HG03575 (cell line): ENCODE measurements around the gene ZNF318.
"Not testable (repeated sequence)": the region's sequence is repeated elsewhere in the genome, so short reads cannot be mapped to it uniquely, and the experiment has no call there.

Source experiments
- ATAC-seq: cut with Tn5 transposase; IDR thresholded peaks from one replicate; pipeline ENCODE4 v1.9.1; 2021; ENCODE audit not compliant: unreplicated experiment, insufficient number of reproducible peaks, low FRiP score; ENCODE audit errors: extremely low read depth

Gene ZNF318

DNA sequence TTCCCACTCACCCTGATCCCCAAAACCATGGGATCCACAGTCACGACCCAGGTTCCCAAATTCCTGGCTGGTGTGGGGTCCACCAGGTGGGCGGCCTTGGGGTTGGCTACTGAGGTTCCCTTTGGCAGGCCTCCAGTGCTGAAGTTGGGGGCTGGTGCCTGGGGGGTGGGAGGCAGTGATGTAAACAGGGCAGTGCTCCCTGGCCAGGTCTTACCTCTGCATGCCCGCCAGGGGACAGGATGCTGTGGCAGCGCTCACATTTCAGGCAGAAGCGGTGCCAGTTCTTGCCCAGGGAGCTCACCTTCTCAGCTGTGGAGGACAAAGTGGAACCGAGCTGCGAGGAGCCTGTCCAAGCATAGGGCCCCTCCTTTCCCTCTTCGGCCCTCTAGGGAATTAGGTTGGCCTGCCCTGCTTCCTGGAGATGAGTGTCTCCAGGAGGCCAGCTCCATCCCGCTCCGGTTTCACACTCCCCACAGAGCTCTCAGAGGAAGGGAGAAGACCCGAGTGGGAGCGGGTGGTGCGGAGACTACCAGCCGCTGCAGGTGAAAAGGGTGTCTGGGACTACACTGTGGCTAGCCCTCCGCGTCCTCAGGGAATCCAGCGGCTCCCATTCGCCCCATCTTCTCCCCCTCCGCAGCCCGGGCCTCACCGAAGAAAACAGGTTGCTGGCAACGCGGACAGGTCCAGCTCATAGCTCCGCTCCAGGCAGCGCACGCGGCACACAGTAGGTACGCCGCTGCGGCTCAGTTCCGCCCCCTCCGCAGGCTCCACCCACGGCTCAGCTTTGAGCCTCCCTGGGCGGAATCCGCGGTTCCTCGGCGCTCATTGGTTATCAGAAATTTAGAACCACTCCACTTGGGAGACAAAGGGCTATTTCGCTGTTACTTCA, 61.1 kb downstream of the ZNF318 start, which contains the start of gene CRIP3:
Gene CRIP3, minus strand, starts transcription at position 726 of the 889 bp plus-strand sequence. Its CDS starts 34 bp downstream, at position 692.
- ATAC-seq: no peak

- ATAC-seq: no peak
These were observed 61.9 kb downstream of the ZNF318 start for GRCh38 chr6:43307451-43308100.

DNA sequence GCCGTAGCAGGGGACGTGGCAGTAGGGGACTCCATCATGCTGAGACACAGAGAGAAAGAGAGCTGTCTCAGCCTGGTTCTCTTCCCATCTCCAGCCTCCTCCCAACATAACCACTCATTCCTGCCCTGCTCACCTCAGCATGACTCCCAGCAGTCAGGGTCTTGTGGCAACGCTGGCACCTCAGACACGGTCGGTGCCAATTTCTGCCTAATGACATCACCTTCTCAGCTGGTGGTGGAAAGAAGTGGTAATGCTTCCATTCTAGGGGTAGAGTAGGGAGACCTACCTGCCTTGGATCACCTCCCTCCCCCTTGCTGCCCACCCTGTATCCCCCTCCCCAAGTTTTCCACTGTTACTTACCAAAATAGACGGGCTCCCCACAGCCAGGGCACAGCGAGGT, 63.4 kb downstream of the ZNF318 start:
- ATAC-seq: no peak

GRCh38 chr6:43304882-43305281, 64.6 kb downstream of the ZNF318 start:
- no peak for ATAC-seq

DNA sequence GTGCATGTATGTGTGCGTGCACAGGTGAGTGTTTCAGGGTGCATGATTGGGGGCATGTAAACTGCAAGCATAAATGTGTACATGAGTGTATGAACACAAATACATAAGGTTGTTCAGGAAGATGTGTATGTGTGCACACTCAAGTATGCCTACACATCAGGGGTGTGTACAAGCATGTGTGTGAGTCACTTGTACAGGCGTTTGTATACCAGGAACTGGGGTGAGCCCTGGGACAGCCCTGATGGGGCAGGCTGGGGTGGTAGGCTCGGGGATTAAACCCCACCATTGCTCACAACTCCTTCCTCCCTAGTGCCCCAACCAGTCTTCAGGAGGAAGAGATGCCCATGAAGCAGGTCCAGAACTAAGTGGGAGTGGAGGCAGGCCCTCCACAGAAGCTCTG, 65.1 kb downstream of the ZNF318 start:
- ATAC-seq: no peak

DNA sequence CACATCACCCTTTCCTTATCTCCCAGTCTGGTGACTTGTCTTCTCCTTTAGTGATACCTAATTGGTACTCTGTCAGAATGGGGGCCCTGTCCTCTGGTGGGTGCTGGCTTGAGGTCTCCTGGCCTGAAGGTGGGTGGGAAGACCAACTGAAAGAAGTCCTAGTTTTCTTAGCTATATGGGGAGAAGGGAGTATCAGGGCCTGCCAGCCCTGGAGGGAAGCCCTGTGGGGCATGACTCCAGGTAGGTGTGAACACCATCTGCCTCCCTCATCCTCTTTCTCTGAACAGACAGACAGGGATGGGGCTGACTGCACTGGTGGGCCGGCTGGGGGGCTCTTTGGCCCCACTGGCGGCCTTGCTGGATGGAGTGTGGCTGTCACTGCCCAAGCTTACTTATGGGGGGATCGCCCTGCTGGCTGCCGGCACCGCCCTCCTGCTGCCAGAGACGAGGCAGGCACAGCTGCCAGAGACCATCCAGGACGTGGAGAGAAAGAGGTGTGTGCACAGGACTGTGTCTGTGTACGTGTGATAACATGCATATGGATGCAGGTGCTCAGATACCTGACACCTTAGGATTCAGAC, 65.6 kb downstream of the ZNF318 start:
- ATAC-seq: no peak

DNA sequence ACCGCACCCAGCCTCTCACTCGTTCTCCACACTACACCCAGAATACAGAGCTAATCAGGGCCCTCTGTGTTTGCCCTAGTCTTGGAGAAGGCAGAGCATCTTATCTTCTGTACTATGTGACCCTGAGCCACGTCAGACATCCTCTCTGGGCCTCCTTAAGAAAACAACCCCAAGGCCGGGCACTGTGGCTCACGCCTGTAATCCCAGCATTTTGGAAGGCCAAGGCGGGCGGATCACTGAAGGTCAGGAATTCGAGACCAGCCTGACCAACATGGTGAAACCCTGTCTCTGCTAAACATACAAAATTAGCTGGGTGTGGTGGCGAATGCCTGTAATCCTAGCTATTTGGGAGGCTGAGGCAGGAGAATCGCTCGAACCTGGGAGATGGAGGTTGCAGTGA, 66.4 kb downstream of the ZNF318 start:
- ATAC-seq: not testable (repeated sequence)

DNA sequence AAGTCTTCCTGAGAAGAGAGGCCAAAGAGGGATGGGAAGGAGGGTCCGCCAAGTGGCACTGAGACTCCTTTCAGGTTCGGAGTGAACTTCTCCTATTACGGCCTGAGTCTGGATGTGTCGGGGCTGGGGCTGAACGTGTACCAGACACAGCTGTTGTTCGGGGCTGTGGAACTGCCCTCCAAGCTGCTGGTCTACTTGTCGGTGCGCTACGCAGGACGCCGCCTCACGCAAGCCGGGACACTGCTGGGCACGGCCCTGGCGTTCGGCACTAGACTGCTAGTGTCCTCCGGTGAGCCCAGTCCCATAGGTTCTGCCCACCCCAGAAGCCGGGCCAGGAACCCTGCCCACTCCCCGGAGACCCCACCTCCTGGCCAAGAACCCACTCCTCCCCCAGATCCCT, 67.3 kb downstream of the ZNF318 start:
- no peak for ATAC-seq

- no peak for ATAC-seq
These were observed 68.2 kb downstream of the ZNF318 start for GRCh38 chr6:43301081-43301870.

DNA sequence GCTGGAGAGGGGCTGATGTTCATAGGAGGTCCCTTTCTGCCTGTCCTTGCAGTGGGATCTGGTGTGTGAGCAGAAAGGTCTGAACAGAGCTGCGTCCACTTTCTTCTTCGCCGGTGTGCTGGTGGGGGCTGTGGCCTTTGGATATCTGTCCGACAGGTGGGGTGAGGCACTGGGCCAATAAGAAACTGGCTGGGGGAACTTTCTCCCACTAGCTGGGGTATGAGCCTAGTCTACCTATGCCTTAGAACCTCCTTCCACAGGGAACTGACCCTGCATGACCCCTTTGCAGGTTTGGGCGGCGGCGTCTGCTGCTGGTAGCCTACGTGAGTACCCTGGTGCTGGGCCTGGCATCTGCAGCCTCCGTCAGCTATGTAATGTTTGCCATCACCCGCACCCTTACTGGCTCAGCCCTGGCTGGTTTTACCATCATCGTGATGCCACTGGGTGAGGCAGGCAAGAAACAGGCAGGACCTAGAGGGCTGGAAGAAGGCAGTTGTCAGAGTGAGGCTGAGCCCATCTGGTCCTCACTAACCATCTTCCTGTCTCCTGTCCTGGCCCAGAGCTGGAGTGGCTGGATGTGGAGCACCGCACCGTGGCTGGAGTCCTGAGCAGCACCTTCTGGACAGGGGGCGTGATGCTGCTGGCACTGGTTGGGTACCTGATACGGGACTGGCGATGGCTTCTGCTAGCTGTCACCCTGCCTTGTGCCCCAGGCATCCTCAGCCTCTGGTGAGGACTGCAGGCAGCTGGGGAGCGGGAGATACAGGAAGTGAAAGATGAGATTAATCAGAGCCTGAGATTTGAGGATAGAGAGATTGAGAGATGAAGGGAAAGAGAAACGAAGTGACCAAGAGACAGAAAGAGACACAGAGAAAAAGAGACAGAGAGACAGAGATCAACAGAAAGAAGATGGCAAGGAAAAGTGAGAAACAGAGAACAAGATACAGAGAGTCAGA, 69.8 kb downstream of the ZNF318 start:
- no peak for ATAC-seq

- ATAC-seq: no peak
These were observed 70.7 kb downstream of the ZNF318 start for GRCh38 chr6:43298565-43299337.

- no peak for ATAC-seq
These were observed 71.5 kb downstream of the ZNF318 start, which contains the start of gene SLC22A7 for GRCh38 chr6:43297644-43298564. Gene SLC22A7, plus strand, starts transcription at chr6:43298260. Its CDS starts 99 bp downstream, at chr6:43298359.

- no peak for ATAC-seq
These were observed 72.5 kb downstream of the ZNF318 start for GRCh38 chr6:43296780-43297497.

DNA sequence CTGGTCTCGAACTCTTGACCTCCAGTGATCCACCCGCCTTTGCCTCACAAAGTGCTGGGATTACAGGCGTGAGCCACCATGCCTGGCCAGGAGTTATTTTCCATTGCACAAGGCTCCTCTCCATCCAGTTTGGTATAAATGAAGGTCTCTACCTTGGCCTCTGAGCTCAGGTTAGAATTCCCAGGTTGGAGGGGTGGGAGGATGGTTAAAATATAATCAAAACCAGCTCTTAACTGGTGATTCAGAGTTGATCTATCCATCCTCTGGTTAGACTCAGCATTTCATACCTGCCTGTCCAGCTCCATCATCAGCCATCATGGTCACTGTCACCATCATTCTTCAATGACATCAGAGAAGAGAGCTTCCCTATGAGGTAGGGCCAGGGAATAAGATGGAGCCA, 74.0 kb downstream of the ZNF318 start:
- ATAC-seq: no peak

DNA sequence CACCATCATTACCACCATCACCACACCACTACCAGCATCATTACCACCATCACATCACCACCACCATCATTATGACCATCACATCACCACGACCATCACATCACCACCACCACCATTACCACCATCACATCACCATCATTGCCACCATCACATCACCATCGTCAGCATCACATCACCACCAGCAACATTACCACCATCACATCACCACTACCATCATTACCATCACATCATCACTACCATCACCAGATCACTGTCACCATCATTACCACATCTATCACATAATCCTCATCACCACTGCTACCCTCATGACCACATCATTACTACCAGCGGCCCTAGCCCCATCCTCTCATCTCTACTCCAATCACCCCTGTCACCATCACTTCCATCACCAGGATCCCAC, 74.9 kb downstream of the ZNF318 start:
- ATAC-seq: no peak

DNA sequence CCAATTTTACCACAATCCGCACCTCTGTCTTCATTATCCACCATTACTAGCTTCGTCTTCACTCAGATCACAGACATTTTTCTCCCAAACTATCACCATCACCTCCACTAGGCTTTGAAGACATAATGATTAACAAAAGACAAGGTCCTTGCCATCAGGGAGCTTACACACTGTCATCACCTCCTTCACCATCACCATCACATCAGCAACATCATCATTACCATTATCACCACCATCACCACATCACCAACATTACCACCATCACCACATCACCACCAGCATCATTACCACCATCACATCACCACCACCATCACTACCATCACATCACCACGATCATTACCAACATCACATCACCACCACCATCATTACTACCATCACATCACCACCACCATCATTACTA, 75.7 kb downstream of the ZNF318 start:
- ATAC-seq: no peak
